ENCODE measurements around the gene PROM1.

DNA sequence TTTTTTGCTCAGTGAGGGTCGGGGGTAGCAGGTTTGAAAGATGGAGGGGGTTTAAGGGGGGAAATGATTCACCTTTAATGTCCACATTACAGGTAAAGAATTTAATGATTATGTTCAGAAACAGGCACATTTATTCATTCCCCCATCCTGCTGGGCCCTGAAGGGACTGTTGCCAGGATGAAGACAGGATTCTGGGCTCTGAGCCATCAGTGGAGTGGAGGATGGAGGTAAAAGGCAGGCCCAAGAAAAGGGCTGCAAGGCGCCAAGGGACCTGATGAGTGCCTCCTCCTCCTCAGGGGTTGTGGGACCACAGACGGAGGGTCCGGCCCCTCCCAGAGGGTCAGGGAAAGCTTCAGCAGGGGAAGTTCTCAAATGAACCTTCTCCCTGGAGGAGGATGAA is 40.4 kb upstream of the PROM1 start:
- TF ChIP-seq, protein P1, sequence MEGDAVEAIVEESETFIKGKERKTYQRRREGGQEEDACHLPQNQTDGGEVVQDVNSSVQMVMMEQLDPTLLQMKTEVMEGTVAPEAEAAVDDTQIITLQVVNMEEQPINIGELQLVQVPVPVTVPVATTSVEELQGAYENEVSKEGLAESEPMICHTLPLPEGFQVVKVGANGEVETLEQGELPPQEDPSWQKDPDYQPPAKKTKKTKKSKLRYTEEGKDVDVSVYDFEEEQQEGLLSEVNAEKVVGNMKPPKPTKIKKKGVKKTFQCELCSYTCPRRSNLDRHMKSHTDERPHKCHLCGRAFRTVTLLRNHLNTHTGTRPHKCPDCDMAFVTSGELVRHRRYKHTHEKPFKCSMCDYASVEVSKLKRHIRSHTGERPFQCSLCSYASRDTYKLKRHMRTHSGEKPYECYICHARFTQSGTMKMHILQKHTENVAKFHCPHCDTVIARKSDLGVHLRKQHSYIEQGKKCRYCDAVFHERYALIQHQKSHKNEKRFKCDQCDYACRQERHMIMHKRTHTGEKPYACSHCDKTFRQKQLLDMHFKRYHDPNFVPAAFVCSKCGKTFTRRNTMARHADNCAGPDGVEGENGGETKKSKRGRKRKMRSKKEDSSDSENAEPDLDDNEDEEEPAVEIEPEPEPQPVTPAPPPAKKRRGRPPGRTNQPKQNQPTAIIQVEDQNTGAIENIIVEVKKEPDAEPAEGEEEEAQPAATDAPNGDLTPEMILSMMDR (IDR thresholded peaks at IDR 0.05): no peak
- TF ChIP-seq POLR2A (IDR thresholded peaks at IDR 0.05): no peak
